WERI-Rb-1 (cell line): ENCODE results near the gene CAPG.
"Not testable (repeated sequence)": the region's sequence is repeated elsewhere in the genome, so short reads cannot be mapped to it uniquely, and the experiment has no call there.

ENCODE experiments used
- DNase-seq: peaks from one replicate; pipeline ENCODE4 v3.0.0-alpha.2; 2020
- H3K27ac ChIP-seq: fragments of 250-450 bp; sonication (Bioruptor Pico); 2 replicates; pipeline ENCODE4 v1.5.1; 2020; ENCODE audit warnings: mild to moderate bottlenecking, moderate library complexity
- H3K27me3 ChIP-seq: fragments of 250-450 bp; sonication (Bioruptor Pico); 2 replicates; pipeline ENCODE4 v1.5.1; 2021; ENCODE audit warnings: mild to moderate bottlenecking, low read depth, moderate library complexity; ENCODE audit not compliant: insufficient read depth, severe bottlenecking
- H3K36me3 ChIP-seq: fragments of 250-450 bp; sonication (Bioruptor Pico); 2 replicates; pipeline ENCODE4 v1.5.1; 2020; ENCODE audit warnings: mild to moderate bottlenecking, moderate library complexity
- H3K4me3 ChIP-seq: 2 replicates; pipeline ENCODE4 v1.5.1; 2011; ENCODE audit warnings: low read depth, mild to moderate bottlenecking, control low read depth, low read length
- H3K9me3 ChIP-seq: fragments of 250-450 bp; sonication (Bioruptor Pico); 2 replicates; pipeline ENCODE4 v1.5.1; 2021; ENCODE audit warnings: mild to moderate bottlenecking, moderate library complexity; ENCODE audit not compliant: severe bottlenecking
- TF ChIP-seq, protein P1 (sequence below): IDR thresholded peaks from 2 replicates; pipeline ENCODE4 v1.5.1; 2011; ENCODE audit warnings: low read depth, mild to moderate bottlenecking, control low read depth, inconsistent platforms, low read length

CAPG gene

DNA sequence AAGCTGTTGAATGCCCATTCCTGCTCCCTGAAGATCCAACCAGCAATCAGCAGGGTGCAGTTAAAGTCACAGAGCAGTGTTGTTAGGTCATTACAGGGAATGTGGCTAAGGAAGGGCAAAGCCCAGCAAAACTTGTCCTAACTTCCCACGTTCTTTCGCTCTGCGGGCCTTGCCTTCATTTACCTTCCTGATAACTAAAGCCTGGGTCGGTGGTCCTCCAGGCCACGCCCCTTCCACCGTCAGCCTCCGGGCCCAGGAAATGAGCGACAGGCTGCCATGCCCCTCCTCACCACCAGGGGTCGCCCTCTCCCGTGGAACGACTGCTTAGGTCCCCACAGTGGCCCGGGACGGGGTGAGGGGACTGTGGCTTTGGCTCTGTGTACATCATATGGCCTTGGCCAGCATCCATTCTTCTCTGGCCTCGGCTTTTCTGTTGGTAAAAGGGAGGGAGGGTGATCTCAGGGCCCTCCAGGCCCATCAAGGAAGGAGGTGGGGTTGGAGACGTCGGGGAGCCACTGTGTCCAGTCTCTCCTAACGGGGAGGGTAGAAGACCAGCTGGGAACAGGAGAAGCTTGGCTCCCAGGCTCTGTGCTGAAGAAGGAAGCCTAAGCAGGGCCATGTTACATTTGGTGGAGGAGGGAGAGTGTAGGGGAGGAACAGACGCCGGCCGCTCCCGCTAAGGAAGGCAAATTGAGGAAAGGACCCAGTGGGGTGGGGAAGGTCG is 10.5 kb upstream of the CAPG start:
- Histone ChIP-seq H3K36me3 (no peaks in the 10 kb centered on the region), H3K27me3 (no peaks in the 10 kb centered on the region), H3K27ac (peak overlapping the region; percentile 72), H3K4me3 (no peak overlapping the region), H3K9me3 (no peaks in the 10 kb centered on the region)
- TF ChIP-seq, protein P1, sequence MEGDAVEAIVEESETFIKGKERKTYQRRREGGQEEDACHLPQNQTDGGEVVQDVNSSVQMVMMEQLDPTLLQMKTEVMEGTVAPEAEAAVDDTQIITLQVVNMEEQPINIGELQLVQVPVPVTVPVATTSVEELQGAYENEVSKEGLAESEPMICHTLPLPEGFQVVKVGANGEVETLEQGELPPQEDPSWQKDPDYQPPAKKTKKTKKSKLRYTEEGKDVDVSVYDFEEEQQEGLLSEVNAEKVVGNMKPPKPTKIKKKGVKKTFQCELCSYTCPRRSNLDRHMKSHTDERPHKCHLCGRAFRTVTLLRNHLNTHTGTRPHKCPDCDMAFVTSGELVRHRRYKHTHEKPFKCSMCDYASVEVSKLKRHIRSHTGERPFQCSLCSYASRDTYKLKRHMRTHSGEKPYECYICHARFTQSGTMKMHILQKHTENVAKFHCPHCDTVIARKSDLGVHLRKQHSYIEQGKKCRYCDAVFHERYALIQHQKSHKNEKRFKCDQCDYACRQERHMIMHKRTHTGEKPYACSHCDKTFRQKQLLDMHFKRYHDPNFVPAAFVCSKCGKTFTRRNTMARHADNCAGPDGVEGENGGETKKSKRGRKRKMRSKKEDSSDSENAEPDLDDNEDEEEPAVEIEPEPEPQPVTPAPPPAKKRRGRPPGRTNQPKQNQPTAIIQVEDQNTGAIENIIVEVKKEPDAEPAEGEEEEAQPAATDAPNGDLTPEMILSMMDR, result peak; percentile 97
- peak; percentile 93 for DNase-seq

DNA sequence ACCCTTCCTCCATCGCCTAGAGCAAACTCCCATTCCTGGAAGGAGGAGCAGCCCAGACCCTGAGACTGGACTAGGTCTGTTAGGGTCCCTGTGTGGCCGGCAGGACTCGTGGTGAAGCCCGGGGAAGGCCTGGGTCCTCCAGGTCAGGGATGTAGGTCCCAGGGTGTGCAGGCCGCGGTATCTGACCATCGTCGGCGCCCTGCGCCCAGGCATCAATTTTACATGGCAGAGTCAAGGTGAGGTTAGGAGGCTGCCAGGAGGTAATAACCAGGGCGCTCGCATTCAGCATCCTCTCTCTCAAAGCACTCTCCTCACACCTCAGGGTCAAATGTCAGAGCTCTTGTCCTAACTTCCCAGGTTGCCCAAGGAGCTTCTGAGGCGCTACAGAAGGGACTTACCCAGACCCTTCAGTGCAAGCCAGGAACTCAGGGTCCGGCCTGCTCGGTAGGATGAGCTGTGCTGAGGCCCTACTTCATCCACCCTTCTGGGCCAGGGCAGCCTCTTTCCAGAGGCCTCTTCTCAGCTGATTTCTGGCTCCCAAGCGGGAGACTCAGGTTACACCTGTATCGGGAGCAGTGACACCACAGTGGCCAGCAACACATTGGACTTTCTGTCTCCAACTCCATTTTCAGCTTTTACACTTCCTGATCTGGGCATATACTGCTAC is 9.0 kb upstream of the CAPG start:
- H3K36me3 ChIP-seq, result no peaks in the 10 kb centered on the region
- H3K4me3 ChIP-seq, result peak overlapping the region; percentile 60
- no peak for DNase-seq
- peak overlapping the region; percentile 98 for H3K27ac ChIP-seq
- H3K9me3 ChIP-seq, result no peaks in the 10 kb centered on the region
- TF ChIP-seq, protein P1, result no peak
- no peaks in the 10 kb centered on the region for H3K27me3 ChIP-seq

DNA sequence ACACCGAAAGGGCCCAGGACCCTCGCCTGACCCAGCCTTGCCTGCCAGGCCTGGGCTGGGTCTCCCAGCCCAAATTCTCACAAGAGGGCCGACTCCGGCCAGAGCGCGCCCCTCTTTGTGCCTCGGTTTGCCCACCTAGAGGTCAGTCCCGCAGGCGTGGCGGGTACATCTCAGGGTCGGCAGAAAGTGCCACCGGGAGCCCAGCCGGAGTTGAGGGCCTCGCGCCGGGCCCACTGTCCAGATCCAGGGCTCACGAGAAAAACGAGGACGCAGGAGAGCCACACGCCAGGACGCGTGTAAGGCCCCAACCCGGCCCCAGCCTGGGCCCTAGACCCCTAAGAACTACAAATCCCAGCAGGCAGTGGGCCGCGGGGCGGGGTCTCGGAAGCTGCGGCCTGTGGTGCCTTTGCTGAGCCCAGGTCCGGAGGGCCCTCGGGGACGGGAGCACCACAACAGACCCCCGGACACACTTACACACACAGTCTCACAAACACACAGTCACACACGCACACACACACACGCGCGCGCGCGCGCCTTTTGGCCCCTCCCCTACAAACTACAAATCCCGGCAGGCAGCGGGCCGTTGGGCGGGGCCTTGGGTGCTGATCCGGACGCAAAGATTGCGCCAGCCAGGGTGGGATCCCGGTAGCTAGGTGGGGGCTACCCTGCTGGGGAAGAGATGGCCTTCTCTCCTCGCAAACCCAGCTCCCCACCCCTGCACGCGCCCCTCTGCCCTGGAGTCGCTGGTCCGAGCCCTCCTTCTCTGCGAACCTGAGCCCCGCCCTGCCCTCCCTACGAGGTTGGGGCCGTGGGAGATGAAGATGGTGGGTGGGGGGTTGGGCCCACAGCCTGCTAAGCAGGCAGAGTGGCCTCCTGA is 8.2 kb upstream of the CAPG start, which contains the start of gene SH2D6:
Gene SH2D6, plus strand, starts transcription at position 583 of the 877 bp plus-strand sequence. CDS start 10,752 bp downstream, outside the sequence.
- TF ChIP-seq, protein P1, result no peak
- DNase-seq, result peak; percentile 84

DNA sequence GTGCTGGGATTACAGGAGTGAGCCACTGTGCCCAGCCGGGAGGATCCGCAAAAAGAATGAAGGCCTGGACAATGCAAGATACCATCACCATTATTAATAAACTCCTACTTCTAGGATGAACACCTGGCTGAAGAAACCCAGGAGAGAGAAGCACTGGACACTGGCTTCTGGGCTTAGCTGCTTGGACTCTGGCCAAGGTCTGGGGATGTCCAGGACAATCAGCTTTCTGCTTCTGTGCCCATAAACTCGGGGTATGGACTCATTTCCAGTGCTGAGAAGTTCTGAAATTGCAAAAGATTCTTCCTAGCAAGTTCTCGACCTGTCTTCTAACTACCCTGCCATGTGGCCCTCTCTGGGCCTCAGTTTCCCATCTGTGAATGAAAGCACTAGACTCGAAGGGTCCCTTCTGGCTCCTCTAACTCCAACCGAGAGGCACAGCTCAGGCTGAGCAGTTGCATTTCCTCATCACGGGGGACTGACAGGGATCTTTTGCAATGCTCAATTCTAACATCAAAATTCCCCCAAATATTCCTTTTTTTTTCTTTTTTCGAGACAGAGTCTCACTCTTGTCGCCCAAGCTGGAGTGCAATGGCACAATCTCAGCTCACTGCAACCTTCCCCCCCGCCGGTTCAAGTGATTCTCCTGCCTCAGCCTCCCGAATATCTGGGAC is 5.9 kb upstream of the CAPG start:
- H3K4me3 ChIP-seq, result no peak overlapping the region
- H3K36me3 ChIP-seq, result no peaks in the 10 kb centered on the region
- H3K27me3 ChIP-seq, result no peaks in the 10 kb centered on the region
- H3K27ac ChIP-seq, result no peak overlapping the region
- DNase-seq, result no peak
- no peaks in the 10 kb centered on the region for H3K9me3 ChIP-seq
- TF ChIP-seq, protein P1, result no peak

More for the DNA sequence above, 8.2 kb upstream of the CAPG start, which contains the start of gene SH2D6:
- Histone ChIP-seq H3K27ac (peak within 1 kb of the TSS; percentile 98), H3K9me3 (no peaks in the 10 kb centered on the region), H3K27me3 (no peaks in the 10 kb centered on the region), H3K4me3 (peak within 1 kb of the TSS; percentile 60), H3K36me3 (no peaks in the 10 kb centered on the region)

DNA sequence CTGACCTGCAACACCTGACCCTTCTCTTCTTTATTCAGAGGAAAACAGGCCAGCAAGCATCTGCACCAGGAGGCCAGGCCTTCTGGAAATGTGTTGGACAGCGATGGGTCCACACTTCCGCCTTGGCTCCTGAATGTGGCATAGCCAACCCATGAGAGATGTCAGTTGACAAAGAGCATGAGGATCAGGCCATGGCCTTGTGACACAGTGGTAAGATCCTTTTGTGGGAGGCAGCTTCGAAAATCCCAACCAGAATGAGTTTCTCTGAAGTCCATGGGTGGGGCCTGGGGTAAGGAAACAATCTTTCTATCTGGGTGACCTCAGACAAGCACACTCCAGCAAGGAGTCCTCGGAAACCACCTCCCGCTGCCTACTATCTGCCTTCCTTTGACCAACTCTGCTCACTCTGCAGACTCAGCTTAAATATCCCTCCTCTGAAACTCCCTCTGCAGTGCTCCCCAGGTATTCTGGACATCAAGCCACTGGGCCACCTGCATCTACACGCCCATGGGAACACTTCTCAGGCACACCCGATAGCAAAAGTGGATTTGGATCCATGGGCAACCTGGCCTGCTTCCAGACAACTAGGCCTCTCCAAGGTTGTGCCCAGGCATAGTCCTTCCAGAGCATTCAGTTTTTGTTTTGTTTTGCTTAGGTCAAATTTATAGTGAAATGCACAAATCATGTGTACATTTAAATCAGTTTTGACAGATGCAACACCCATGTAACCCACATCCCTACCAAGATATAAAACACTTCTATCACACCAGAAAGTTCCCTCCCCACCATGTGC is 4.8 kb upstream of the CAPG start:
- DNase-seq, result no peak
- Histone ChIP-seq H3K9me3 (no peaks in the 10 kb centered on the region), H3K4me3 (no peak overlapping the region), H3K36me3 (no peaks in the 10 kb centered on the region), H3K27me3 (no peaks in the 10 kb centered on the region), H3K27ac (no peak overlapping the region)
- TF ChIP-seq, protein P1, result no peak

DNA sequence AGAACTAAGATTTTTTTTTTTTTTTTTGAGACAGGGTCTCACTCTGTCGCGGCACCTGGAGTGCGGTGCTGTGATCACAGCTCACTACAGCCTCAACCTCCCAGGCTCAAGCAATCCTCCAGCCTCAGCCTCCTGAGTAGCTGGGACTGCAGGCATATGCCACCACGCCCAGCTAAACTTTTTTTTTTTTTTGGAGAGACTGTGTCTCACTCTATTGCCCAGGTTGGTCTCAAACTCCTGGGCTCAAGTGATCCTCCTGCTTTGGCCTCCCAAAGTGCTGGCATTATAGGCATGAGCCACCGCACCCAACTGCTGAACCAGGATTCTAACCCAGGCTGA is 4.2 kb upstream of the CAPG start:
- DNase-seq, H3K27me3 ChIP-seq, H3K4me3 ChIP-seq, H3K9me3 ChIP-seq, H3K27ac ChIP-seq, H3K36me3 ChIP-seq: not testable (repeated sequence)
